Fibroblast of upper back skin (primary cell): ENCODE measurements around the gene RNF138.
"Not testable (repeated sequence)": the region's sequence is repeated elsewhere in the genome, so short reads cannot be mapped to it uniquely, and the experiment has no call there.

ENCODE experiments used
- DNase-seq: peaks from one replicate; pipeline ENCODE4 v3.0.0-alpha.2; 2013

RNF138 gene

DNA sequence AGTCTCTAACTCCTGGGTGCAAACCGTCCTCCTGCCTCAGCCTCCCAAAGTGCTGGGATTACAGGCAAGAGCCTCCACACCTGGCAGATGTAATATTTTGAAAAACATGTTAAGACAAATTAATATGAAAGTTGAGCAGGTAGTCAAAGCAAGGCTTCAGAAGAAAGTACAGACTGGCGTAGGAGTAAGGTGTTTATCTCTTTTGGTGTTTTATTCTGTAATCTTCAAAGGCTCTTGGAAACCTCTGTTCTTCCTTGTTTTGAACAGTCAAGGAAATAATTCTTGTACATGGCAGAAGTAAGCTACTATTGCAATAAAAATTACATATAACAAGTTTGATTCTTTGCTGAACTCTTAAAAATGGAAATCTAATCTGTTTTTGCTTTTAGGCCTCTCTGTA is 5.3 kb downstream of the RNF138 start:
- no peak for DNase-seq

DNA sequence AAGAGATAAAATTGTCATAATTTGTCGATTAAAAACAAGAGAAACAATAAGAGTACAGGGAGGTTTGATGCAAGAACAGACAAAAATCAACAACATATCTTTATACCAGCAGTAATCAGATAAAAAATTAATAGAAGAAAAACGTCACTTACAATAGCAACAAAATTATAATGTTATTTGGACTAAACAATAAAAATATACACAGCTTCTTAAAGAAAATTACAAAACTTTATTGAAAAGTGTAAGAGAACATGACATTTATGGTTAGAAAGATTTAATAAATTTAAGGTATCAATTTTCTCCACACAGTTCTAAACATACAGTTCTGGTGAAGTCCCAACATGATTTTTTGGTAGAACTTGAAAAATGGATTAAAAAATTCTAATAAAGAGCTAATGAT is 12.8 kb downstream of the RNF138 start:
- no peak for DNase-seq

DNA sequence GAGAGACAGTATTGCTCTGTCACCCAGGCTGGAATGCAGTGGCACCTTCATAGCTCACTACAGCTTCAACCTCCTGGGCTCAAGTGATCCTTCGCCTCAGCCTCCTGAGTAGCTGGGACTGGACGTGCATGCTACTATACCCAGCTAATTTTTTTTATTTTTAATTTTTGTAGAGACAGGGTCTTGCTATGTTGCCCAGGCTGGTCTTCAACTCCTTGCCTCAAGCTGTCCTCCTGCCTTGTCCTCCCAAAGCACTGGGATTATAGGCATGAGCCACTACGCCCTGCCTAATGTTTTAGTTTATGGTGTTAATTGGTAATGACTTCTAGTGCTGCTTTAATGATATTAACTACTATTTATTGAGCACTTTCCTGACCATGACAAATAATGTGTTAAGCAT is 18.3 kb downstream of the RNF138 start:
- no peak for DNase-seq

DNA sequence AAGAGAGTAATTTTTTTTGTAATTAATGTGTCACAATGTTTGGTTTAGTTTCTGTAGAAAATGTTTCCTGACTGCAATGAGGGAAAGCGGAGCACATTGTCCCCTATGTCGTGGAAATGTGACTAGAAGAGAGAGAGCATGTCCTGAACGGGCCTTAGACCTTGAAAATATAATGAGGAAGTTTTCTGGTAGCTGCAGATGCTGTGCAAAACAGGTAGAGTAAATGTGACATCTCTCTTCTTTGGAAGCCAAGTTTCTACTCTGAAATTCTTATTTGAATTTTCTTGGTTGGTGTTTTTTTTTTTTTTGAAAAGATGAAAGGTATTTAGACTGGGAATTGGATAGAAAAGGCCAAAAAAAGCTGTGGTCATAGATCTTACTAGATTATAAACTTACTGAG is 20.0 kb downstream of the RNF138 start:
- no peak for DNase-seq

DNA sequence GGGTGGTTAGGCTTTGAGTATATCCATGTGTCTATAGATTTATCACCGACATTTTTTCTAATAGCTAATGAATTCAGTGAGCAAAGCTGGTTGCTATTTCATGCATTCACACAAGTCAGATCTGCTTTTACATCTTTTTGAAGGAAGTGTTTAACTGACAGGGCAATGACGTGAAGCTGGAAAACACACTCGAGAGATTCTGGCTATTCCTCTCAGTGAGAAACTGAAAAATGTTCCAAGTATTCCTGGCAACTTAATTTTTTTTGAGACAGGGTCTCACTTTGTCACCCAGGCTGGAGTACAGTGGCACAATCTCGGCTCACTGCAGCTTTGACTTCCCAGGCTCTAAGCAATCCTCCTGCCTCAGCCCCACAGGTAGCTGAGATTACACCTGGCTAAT is 21.2 kb downstream of the RNF138 start:
- no peak for DNase-seq

DNA sequence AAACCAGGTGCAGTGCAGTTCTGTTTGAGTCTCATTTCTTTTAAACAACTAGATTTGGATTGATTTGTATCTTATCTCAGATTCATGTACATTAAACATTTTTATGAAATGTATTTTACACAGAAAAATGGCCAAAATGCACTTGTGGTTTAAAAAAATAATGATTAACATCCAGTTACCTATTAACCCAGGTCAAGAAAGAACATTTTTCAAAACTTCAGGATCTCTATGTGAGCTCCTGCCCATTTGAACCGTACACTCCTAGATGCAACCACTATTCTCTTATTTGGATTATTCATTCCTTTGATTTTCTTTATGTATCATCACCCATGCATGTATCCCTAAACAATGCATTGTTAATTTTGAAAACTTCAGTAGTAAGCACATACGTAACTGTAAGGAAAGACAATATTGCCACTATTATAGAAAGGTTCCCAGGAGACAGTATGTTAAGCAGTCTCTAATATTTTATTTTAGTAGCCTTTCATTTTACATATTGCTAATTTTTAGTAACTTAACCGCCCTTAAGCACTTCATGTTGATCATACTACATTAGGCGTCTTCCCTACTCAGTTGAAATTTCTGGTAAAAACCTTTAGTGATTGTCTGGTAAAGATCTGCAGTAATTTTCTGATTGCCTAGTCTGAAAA is 22.7 kb downstream of the RNF138 start:
- no peak for DNase-seq

DNA sequence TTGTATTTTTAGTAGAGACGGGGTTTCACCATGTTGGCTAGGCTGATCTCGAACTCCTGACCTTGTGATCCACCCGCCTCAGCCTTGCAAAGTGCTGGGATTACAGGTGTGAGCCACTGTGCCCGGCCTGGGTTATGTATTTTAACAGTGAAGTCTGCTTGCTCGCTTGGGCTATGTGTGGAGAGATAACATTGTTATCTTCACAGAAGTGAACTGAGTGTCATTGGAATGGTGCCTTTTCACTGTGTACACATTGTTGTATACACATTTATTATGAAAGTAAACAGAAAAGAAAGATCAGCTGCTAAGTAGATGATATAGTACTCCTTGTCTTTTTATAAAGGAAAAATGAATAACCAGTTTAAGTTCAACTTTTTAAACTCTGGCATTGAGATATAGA is 30.4 kb downstream of the RNF138 start:
- no peak for DNase-seq

DNA sequence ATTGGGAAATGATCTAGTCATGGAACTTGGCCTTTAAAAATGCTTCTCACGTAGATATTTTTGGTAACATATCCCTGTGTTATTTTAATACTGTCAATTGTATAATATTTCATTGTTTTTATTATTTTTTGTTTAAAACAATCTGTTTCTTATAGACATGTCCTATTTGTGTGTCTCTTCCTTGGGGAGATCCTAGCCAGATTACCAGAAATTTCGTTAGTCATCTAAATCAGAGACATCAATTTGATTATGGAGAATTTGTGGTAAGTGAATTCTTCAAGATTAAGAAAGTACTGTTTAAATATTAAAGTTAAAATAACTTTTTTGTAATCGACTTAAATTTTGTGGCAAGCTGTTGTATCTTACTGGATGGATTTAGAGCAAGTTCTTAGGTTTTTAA is 34.9 kb downstream of the RNF138 start:
- no peak for DNase-seq

DNA sequence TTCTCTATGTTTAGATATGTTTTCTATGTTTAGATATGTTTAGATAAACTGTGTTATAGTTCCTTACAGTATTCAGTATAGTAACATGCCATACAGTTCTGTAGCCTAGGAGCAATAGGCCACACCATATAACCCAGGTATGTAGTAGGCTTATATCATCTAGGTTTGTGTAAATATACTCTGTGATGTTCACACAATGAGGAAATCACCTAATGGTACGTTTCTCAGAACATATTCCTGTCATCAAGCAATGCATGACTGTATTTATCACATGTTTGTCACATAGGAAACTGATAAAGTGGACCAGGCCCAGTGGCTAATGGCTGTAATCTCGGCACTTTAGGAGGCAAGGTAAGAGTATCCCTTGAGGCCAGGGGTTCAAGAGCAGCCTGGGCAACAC is 44.0 kb downstream of the RNF138 start:
- no peak for DNase-seq

DNA sequence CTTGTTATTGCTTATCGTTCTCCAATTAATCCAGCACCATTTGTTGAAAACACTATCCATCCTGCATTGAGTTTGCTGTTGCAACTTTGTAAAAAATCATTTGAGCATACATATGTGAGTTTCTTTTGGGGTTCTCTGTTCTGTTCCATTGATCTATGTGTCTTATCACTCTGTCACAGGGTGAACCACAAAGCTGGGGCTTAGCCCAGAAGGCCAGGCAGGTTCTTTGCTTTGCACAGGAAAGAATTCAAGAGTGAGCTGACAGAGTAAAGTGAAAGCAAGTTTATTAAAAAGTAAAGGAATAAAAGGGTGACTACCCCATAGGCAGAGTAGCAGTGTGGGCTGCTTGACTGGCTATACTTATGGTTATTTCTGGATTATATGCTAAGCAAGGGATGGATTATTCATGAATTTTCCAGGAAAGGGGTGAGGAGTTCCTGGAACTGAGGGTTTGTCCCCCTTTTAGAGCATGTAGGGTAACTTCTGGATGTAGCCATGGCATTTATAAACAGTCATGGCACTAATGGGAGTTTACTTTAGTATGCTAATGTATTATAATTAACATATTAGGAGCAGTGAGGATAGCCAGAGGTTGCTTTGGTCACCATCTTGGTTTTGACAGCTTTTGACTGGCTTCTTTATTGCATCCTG is 46.8 kb downstream of the RNF138 start:
- no peak for DNase-seq

DNA sequence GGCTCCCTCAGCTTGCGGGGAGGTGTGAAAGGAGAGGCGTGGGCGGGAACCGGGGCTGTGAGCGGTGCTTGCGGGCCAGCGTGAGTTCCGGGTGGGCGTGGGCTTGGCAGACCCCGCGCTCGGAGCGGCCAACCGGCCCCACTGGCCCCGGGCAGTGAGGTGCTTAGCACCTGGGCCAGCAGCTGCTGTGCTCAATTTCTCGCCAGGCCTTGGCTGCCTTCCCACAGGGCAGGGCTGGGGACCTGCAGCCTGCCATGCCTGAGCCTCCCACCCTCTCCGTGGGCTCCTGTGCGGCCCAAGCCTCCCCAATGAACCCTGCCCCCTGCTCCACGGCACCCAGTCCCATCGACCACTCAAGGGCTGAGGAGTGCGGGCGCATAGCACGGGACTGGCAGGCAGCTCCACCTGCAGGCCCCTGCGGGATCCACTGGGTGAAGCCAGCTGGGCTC is 48.2 kb downstream of the RNF138 start:
- DNase-seq, result no peak

DNA sequence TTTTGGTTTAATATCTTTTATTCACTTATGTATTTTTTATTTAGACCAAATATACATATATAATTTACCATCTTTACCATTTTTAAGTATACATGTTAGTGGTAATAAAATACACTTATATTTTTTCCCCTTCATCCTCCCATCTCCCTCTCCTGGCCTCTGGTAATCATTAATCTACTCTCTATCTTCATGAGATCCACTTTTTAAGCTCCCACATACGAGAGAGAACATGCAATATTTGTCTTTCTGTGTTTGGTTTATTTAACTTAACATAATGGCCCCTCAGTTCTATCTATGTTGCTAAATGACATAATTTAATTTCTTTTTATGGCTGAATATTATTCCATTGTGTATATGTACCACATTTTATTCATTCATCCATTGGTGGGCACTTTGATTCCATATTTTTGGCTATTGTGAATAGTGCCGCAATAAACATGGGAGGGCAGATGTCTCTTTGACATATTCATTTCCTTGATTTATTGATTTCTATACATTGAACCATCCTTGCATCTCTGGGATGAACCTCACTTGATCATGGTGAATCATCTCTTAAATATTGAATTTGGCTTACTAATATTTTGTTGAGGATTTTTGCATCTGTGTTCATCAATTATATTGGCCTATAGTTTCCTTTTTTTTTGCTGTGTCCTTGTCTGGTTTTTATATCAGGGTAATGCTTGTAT is 56.7 kb downstream of the RNF138 start:
- DNase-seq, result no peak

DNA sequence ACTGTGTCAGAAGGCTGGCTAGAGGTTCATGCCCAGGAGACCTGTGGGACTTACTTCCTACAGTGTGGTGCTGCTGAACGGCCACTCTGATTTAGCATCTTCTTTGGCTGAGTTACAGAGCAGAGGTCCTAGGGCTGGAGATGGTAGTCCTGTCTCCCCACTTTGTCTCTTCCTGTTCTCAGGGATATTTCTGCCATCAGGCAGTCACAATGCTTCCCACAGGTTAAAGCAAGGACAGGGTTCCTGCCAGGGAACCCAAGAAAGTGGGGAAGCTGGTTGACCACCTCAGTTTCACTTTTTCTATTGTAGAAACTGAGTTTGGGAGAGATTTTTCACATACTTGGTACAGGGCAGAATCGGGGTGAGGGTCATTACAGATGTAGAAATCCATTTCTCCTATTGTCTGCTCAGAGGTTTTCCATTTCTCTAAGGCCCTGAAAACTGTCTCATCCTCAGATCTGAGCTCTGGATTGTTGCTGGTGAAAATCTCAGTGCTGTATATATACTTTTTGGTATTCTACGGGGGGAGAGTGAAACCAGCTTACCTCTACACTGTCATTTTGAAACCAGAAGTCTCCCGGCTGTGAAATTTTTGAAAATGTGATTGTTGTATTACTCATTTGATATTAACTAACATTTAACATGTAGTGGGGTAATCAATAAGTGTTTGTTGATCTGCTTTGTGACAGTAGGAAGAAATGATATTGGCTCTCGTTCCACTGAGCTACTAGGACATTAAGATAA is 61.2 kb downstream of the RNF138 start:
- no peak for DNase-seq

DNA sequence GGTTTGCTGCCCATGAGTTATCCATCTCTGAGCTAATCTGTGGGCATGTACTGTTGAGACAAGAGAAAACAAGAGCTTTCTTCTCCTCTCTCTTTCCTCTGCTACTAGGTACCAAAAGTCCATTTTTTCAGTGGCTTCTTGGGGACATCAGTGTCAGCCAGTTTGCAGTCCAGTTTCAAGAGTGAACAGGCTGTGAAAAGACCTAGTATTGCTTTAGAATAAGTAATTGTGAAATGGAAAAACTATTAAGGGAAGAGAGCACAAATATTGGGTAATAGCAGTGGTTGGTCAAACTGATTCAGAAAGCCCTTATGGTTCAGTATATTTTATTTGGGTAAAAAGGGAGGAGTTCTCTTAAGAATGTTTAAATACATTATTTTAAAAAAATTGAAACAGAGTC is 65.2 kb downstream of the RNF138 start:
- DNase-seq, result no peak

DNA sequence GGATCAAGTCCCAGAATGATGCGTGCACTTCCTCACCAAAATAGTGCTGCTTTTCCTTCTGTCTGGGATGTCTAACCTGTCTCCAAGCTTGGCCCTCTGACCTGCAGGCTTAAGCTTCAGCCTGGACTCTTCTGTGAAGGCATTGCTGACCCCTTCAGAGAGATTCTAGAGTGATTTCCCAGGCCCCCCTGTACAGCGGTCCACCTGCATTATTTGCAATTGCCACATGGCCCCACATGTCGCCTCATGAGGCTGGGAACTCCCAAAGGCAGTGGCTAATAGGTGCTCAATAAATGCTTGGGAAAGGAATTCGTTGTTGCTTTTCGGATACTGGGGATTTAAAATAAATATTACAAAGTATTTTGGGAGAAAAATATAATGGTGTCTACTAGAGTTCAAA is 65.9 kb downstream of the RNF138 start:
- no peak for DNase-seq

DNA sequence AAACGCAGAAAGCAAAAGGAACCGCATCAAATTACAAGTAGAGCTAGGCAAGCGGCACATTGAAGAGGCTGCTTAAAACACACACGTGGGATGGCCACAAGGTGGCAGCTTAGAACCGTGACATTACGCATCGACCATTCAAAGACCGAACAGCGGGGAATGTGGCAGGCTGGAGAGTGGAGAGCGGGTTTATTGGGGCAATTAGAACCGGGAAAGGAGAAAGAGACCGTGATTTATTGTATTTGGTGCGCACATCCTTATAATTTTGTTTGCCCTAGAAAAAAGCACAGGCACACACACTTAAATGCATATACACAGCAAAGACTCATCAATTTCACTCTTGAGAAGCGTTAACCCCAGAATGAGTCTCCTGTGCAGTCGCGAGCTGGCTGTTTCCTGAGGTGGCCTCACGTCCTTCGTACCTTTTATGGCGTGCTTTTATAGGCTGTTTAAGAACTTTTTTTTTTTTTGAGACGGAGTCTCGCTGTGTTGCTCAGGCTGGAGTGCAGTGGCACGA is 66.5 kb downstream of the RNF138 start:
- DNase-seq, result peak; percentile 87

DNA sequence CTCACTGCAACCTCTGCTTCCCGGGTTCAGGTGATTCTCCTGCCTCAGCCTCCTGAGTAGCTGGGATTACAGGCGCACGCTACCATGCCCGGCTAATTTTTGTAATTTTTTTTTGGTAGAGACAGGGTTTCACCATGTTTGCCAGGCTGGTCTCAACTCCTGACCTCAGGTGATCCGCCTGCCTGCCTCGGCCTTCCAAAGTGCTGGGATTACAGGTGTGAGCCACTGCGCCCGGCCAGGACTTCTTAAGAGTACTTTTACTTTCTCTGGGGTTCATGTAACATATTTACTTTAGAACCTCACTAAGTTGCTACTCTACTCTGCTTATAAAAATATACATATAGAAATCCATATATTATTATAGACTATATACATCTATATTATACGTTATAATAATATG is 67.0 kb downstream of the RNF138 start:
- not testable (repeated sequence) for DNase-seq

DNA sequence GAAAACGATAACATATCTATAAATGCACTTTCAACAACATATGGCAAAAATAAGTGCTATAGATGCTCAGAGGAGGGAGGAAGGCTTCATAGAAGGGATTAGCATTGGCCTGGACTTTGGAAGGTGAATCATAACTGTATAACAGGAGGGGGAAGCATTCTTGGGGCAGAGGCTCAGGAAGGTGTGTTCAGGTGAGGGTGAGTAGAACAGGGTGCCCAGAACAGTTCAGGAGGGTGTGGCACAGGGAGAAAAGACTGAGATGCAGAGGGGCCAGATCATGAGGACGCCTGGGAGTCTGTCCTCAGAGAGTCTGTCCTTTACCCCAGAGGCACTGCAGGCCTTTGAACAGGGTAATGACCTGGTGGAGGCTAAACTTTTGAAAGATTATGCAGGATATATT is 68.9 kb downstream of the RNF138 start:
- DNase-seq, result no peak

DNA sequence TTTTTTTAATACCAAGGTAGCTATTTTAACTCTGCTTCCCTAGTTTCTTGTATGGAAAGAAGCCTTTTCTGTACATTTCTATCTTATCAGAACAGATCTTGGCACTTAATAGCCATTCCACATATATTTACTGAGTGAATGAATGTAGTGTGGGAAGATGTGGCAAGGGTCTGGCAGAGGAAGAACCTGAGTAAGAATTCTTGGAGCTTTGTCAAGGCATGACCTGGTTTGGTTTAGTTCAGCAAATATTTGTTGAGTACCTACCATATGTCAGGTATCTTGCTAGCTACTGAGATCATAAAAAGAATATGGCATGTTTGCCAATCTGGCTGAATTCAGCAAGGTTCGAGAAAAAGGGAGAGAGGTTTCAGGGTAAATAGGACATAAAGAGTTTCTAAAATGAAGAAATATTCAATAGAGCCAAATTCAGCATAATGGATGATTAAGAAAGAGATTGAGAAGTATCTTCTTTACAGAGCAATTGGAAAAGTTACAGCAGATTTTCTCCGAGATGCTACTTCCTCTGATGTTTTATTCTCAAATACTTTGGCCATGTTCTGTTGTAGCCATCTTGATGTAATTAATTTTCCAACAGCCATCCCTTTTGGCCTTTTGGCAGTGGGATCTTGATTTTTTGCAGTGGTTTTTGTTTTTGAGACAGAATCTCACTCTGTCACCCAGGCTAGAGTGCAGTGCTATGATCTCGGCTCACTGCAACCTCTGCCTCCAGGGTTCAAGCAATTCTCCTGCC is 76.5 kb downstream of the RNF138 start:
- peak; percentile 4 for DNase-seq

DNA sequence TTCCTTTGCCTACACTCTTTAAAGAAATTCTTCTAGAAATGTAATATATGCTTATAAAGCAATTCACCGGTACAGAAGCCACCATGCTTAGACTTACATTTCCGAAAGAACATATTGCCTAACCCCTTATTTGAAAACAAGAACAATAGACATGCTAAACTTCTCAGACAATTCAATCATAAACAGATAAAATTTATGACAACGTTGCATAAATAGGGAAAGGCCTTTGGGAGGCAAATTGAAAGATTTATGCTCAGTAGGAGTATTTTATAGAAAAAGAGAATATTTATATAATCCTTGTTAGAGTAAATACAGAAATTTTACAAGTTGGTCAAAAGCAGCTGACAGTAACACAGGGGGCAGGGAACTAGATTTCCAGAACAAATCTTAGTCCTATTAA is 82.0 kb downstream of the RNF138 start:
- no peak for DNase-seq

DNA sequence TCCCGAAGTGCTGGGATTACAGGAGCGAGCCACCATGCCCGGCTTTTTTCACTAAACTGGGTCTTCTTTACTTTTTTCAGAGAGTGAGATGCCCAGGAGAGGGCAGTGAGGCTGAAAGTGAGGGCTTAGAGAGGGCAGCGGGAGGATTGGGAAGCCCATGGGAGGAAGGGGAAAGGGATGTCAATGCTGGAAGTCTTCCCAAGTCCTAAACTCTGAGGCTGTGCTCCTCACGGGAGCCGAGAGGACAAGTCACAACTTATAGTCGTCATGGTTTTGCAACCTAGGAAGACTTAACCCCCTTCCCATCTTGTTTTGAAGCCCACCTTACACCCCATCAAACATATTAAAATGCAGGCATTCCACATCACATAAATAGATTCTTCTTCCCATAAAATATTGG is 83.0 kb downstream of the RNF138 start:
- DNase-seq, result no peak

DNA sequence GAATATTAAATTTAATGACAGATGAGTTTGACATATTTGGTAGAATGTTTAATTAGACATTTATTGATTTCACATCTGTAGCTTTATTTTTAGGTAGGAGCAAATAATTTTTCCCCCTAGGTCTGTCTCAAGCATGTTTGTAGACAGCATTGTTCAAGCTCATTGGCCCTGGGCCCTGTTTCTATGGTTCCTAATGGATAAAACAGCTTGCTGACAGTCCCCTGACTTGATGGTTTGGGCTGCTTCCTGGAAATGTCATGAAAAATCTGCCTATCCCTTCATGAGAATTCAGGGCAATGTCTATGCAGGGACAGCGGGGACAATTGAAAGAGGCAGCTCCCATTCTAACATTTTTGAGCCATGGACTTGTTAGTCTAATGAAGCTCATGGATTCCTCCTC is 83.6 kb downstream of the RNF138 start:
- DNase-seq, result no peak

DNA sequence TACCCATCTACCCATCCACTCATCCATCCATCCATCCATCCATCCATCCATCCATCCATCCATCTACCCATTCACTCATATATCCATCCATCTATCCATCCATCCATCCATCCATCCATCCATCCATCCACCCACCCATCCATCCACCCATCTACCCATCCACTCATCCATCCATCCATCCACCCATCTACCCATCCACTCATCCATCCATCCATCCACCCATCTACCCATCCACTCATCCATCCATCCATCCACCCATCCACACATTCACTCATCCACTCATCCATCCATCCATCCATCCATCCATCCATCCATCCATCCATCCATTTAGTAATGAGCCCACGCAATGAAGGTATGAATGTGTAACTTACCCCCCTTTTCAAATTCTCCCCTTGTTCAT is 85.1 kb downstream of the RNF138 start:
- DNase-seq, result not testable (repeated sequence)
